Kidney epithelial cell (primary cell): Measurements from ENCODE around the gene MED7. TPM values are rescaled to one million over a fixed set of nuclear protein-coding genes. Genes with fewer than 3 reads are reported as not detected.

ENCODE experiments used
- DNase-seq: peaks from one replicate; pipeline ENCODE4 v3.0.0-alpha.2; 2010; ENCODE audit warnings: low read depth
- H3K27me3 ChIP-seq: 2 replicates; pipeline ENCODE4 v1.6.0; 2011; ENCODE audit warnings: low read length; ENCODE audit not compliant: control insufficient read depth, insufficient read depth
- H3K36me3 ChIP-seq: 2 replicates; pipeline ENCODE4 v1.5.1; 2011; ENCODE audit warnings: low read length; ENCODE audit not compliant: control insufficient read depth, insufficient read depth
- H3K4me3 ChIP-seq: 2 replicates; pipeline ENCODE4 v1.5.1; 2011; ENCODE audit warnings: low read depth, mild to moderate bottlenecking, control low read depth, low read length
- CTCF ChIP-seq: IDR thresholded peaks from 2 replicates; pipeline ENCODE4 v1.5.1; 2011; ENCODE audit warnings: mild to moderate bottlenecking, moderate library complexity, low read length, control low read depth, inconsistent platforms; ENCODE audit not compliant: insufficient read depth, poor library complexity, severe bottlenecking
- total RNA-seq: library from RNA; depleted of rRNA; stranded (reverse); fragments of >200 nt; gene quantifications from 2 replicates; pipeline ENCODE4 v1.2.3, GENCODE V29; 2015

MED7 gene
- total RNA-seq, 1 donor from 2014 or later = 12.2 TPM

GRCh38 chr5:157143127-157143971, 684 bp upstream of the MED7 start:
- no peak for TF ChIP-seq CTCF
- Histone ChIP-seq H3K36me3 (no peaks in the 10 kb centered on the region), H3K4me3 (peak overlapping the region; percentile 86), H3K27me3 (no peaks in the 10 kb centered on the region)
- no peak for DNase-seq

- H3K4me3 ChIP-seq = no peak overlapping the region
- H3K36me3 ChIP-seq = peaks cover 2% of the 10 kb centered on the region
- TF ChIP-seq CTCF = no peak
- no peak for DNase-seq
- H3K27me3 ChIP-seq = no peaks in the 10 kb centered on the region
Measured at GRCh38 chr5:157137691-157138090, 5.0 kb downstream of the MED7 start.

GRCh38 chr5:157132281-157132612, 10.4 kb downstream of the MED7 start:
- H3K27me3 ChIP-seq = no peaks in the 10 kb centered on the region
- no peak for DNase-seq

GRCh38 chr5:157130925-157131324, 11.7 kb downstream of the MED7 start:
- H3K4me3 ChIP-seq = no peak overlapping the region
- H3K27me3 ChIP-seq = no peaks in the 10 kb centered on the region
- no peak for DNase-seq
- H3K36me3 ChIP-seq = no peaks in the 10 kb centered on the region
- TF ChIP-seq CTCF = no peak

More at GRCh38 chr5:157132281-157132612, 10.4 kb downstream of the MED7 start:
- Histone ChIP-seq H3K36me3 (no peaks in the 10 kb centered on the region), H3K4me3 (no peak overlapping the region)
- TF ChIP-seq CTCF = no peak

GRCh38 chr5:157121709-157122108, 21.0 kb downstream of the MED7 start:
- TF ChIP-seq CTCF = no peak
- DNase-seq = no peak
- Histone ChIP-seq H3K4me3 (no peak overlapping the region), H3K27me3 (no peaks in the 10 kb centered on the region), H3K36me3 (no peaks in the 10 kb centered on the region)

GRCh38 chr5:157120102-157120501, 22.6 kb downstream of the MED7 start:
- H3K4me3 ChIP-seq = no peak overlapping the region
- no peaks in the 10 kb centered on the region for H3K27me3 ChIP-seq
- DNase-seq = no peak
- H3K36me3 ChIP-seq = no peaks in the 10 kb centered on the region
- no peak for TF ChIP-seq CTCF
